HG03521 (cell line): ENCODE measurements around the gene HMOX2.

Source experiments
- ATAC-seq: cut with Tn5 transposase; IDR thresholded peaks from one replicate; pipeline ENCODE4 v1.9.1; 2021; ENCODE audit warnings: mild to moderate bottlenecking, moderate library complexity; ENCODE audit not compliant: unreplicated experiment

The HMOX2 gene

DNA sequence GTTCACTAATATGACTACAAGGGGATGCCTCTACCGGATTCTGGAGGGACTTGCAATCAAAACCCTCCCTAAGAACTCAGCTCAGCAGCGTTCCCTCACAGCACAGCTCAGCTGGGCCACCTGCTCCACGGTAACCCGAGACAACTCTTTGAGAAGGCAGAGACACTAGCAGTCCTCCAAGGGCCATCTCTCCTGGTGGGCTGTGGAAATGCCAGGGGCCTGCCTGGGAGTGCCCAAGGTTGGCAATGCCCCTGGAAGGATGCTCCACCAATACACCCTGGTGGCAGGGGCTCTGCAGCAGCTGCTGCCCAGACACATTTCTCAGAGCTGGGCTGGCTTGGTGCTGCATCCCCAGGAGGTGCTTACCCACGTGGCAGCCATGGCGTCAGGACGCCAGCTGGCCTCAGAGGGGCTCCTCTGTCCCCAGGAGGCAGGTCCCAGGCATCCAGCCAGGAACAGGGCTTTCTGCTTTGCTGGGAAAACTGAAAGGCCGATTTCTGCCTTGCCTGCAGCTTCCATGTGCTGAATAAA lies 45.9 kb downstream of the HMOX2 start:
- ATAC-seq: no peak

DNA sequence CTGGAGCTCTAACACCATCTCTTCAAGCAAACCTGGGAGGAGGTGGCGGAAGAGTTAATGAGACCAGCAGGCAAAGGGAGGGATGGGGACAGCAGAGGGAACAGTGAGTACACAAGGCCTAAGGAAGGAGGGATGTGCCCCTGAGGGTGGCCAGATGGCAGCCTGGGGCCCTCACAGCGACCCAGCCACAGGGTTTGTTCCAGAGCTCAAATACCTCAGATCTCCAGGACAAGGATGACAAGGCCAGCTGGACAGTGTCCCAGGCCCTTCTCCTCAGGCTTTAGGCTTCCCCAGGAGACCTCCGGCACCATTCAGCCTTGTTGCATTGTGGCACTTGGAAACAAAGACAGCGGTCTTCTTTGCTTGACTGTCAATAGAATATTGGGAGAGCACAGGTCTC lies 47.5 kb downstream of the HMOX2 start:
- no peak for ATAC-seq

DNA sequence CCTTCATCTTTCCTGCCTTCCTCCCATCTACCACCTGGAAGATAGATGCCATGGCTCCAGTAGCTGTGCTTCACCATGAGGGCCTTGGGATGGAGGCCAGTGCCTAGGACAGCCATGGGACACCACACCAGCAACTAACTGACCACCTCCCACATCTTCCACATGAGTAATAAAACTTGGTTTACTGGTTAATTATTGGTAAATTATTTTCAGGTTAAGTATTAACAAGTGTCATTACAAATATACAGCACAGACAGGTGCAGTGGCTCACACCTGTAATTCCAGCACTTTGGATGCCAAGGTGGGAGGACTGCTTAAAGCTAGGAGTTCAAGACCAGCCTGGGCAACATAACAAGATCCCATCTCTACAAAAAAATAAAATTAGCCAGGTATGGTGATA lies 48.4 kb downstream of the HMOX2 start:
- no peak for ATAC-seq

GRCh38 chr16:4525069-4525468 lies 48.9 kb downstream of the HMOX2 start:
- no peak for ATAC-seq

DNA sequence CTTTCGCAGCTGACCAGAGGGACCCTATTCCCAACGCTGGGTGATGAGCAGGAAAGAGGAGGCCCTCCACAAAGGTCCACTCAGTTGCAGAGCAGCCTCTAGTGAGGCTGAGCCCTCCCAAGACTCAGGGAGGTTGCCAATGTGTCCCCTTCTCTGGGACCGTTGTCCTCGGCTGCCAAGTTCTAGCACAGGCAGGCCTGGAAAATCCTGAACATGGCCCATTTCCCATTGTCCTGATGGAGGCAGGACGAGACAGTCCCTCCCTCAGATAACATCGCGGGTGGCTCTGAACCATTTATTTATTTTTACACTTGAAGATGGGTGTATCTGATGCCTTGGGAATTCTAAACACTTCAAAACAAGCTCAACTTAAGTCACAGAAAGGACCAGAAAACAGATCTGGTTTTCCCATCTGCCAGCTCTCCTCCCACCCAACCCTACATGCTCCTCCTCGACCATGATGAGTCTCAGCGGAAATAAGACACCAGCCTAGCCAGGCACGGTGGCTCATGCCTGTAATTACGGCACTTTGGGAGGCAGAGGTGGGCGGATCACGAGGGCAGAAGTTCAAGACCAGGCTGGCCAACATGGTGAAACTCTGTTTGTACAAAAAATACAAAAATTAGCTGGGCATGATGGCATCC lies 49.6 kb downstream of the HMOX2 start:
- no peak for ATAC-seq

GRCh38 chr16:4529085-4530060 lies 53.2 kb downstream of the HMOX2 start:
- ATAC-seq: no peak

DNA sequence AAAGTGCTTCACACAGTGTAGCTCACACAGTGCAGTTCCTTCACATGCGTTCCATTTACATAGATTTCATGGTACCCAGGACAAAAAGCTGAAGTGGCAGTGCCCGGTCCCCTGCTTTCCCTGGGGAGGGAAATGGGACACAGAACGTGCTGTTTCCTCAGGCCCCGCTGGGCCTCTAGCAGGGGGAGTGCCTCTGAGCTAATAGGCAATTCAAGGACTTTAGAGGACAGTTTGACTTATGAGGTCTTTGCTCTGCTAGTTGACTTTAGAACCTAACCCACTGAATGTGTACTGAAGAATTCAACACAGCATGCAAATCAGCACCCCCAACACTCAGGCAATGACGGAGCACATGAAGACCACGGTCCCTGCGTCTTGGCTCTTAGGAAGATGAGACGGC lies 55.6 kb downstream of the HMOX2 start:
- no peak for ATAC-seq

GRCh38 chr16:4532238-4532637 lies 56.0 kb downstream of the HMOX2 start:
- ATAC-seq: no peak

DNA sequence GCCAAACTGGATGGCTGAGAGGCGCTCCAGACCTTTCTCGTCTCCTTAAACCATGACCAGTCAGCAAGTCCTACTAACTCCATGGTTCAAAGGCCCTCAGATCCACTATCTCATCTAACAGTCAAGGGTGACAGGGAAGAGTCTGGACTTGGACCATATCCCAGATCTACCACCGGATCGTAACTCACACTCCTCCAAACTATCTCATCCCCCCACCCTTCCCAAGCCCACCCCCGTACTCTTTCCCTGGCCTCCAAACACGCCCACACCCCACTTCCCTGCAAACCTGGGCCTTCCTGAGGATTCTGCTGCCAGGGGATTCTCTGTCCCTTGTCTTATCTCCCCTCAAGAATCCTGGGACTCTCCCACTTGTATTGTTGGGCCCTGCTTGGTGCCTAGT lies 57.3 kb downstream of the HMOX2 start:
- no peak for ATAC-seq

- ATAC-seq: no peak
Measured at GRCh38 chr16:4534151-4534790, 58.1 kb downstream of the HMOX2 start.

- ATAC-seq: no peak
Measured at GRCh38 chr16:4535627-4536108, 59.5 kb downstream of the HMOX2 start.

GRCh38 chr16:4536391-4537106 lies 60.4 kb downstream of the HMOX2 start:
- ATAC-seq: no peak

DNA sequence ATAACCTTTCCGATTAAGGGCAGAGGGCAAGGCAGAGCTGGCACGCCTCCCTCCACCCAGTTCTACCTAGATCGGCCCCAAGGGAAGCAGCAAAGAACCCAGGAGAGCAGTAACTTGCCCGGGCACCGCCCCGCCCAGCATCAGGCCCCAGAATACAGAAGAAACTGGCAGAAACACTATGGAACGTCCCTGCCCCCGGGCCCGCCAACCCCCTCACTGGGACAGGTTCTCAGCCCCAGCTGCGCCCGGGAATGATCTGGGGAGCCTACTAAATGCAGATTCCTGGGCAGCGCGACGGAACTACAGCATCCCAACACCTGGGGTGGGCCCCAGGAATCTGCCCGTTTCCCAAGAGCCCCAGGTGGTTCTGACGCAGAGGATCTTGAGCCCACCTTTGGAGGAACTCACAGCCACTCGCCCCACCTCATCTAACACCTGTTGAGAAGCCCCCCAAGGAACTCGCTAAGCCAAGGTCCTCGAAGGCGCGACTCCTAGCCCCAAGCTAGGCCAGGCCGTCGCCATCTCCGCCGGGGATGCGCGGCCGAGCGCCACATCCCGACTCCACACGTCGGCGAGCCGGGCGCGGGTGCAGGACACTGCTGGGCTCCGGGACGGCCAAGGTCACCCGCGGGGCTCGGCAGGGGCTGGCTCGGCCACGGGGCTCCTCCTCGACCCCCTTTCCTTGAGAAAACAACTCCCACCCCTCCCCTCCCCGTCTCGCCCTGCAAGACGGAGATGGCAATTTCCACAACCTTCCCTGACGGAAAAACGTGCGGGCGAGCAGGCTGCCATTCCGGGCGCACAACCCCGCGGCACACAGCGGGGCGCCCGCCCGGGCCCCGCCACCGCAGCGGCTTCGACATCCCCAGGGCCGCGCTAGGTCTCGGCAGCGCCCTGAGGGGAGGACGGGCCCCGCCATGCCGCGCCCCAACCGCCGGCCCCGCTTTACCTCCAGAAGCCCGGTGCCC lies 61.5 kb downstream of the HMOX2 start:
- peak; percentile 25 for ATAC-seq

- ATAC-seq: peak; percentile 70
Measured at GRCh38 chr16:4538350-4539235, 62.4 kb downstream of the HMOX2 start, which contains the start of gene CDIP1. CDIP1 (minus strand) TSS chr16:4538773; CDS start chr16:4514130, 24,643 bp downstream.

GRCh38 chr16:4539716-4540284 lies 63.6 kb downstream of the HMOX2 start:
- ATAC-seq: no peak

DNA sequence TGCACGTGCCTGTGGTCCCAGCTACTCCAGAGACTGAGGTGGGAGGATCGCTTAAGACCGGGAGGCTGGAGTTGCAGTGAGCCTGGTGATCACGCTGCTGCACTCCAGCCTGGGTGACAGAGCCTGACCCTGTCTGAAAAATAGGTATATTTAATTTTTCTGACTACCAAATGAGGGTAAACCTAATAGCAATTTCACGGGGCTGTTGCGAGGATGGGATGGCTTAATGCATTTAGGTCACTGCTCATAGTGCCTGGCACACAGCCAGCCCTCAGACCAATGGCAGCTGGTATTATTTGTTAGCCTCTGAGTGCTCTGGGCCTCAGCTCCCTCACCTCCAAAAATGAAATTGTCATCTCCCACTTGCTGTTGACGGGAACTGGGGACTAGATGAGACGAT lies 68.3 kb downstream of the HMOX2 start:
- no peak for ATAC-seq

DNA sequence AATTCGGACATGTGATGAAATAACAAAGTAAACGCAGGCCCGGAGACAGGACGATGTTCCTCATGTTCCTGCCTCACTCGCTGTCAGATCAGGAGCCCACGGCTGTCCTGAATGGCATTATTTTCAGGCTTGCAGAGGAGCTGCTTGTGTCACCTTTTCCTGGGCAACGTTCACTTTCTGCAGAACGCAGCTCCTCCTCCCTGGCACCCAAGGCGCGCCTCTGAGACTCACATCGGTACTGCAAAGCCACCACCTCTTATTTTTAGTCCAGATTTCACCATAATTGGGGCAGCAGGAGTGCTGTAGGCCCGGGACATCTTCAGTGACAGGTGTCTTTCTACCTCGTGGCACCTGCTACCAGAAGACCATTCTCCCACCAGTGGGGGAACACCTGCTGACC lies 71.9 kb downstream of the HMOX2 start:
- ATAC-seq: no peak

GRCh38 chr16:4550591-4550990 lies 74.4 kb downstream of the HMOX2 start:
- ATAC-seq: no peak
